ENCODE results near the gene BUD13. TPM values are rescaled to one million over a fixed set of nuclear protein-coding genes. Genes with fewer than 3 reads are reported as not detected.

Gene BUD13
- total RNA-seq, 4 donors from 2014 or later = 12.1 to 18.7 (median 16.2) TPM

DNA sequence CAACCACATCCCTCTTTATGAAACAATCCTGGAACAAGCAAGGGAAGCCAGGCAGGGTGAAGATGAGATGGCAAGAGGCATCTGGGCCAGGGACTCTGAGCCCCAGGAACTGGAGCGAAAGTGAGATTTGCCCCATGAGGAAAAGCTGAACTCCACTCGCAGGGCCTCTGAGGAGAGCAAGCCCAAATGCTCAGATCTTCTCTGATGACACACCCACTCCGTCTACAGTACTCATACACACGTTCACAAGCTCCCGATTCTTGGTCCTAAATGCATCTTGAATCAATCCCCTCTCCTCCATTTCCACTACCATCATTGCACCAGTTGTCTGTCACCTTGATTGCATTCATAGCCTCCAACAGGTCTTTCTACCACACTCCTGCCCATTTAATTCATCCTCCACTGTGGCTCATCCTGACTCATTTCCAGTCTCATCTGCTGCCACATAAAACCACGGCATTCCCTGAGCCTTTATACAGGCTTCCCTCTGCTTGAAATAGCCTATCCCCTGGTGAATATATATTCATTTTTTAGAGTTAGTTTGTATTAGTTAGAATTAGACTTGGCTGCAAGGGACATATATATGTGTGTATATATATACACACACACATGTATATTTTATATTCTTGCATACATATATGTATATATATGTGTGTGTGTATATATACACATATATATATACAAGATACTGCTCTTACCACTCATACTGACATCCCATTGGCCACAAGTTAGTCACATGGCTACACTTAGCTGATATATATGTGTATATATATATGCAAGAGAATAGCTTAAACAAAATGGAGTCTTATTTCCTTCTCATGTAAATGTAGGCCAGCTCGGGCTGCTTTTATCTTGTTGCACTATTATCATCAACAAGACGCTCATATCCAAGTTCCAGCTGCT lies 20.3 kb upstream of the BUD13 start:
- no peaks in the 10 kb centered on the region for H3K4me1 ChIP-seq
- intact Hi-C loops (cut with DNase I; ENCODE audit: low total_unique reads) = loop anchor here (10.0 kb wide), 1 partner anchor 432 kb away; no protein-coding TSS in a partner anchor
- no peaks in the 10 kb centered on the region for H3K9me3 ChIP-seq
- no peaks in the 10 kb centered on the region for H3K27me3 ChIP-seq
- H3K27ac ChIP-seq = no peak overlapping the region
- no peak overlapping the region for H3K4me3 ChIP-seq
- no peaks in the 10 kb centered on the region for H3K36me3 ChIP-seq
- no peak for TF ChIP-seq POLR2A (IDR thresholded peaks at IDR 0.05)
- TF ChIP-seq, protein P1, sequence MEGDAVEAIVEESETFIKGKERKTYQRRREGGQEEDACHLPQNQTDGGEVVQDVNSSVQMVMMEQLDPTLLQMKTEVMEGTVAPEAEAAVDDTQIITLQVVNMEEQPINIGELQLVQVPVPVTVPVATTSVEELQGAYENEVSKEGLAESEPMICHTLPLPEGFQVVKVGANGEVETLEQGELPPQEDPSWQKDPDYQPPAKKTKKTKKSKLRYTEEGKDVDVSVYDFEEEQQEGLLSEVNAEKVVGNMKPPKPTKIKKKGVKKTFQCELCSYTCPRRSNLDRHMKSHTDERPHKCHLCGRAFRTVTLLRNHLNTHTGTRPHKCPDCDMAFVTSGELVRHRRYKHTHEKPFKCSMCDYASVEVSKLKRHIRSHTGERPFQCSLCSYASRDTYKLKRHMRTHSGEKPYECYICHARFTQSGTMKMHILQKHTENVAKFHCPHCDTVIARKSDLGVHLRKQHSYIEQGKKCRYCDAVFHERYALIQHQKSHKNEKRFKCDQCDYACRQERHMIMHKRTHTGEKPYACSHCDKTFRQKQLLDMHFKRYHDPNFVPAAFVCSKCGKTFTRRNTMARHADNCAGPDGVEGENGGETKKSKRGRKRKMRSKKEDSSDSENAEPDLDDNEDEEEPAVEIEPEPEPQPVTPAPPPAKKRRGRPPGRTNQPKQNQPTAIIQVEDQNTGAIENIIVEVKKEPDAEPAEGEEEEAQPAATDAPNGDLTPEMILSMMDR (IDR thresholded peaks at IDR 0.05) = no peak
- no peak for DNase-seq

DNA sequence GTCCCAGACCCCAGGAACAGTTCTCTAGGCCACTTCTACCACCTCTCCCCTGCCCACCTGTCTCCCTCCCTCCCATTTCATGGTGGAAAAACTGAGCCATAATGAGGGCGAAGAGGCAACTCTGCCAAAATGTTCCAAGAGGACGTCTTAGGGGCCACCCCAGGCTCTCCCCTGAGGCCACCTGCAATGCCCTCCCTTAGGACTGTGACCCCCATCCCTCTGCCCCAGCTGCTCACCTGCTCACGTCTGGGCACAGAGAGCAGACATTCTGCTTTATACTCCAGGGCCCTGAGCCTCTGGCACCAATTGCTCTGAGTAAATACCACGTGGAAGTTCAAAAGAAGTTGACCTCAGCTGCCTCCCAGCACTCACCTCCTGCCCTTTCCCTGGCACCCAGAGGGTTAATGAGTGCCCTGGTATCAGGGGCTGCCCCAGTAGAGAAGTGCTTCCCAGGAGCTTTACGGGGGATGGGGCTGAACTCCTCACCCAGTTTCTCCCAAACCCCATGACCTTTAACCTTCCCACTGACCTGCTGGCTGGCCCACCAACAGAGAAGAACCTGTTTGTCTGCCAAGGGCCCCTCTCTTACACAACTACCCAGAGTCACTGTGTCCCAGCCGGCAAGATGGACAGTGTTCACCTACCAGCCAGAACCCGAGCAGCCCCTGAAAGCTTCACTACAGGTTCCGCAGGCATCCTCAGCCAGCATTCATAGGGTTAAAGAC lies 19.5 kb upstream of the BUD13 start:
- Histone ChIP-seq H3K9me3 (no peaks in the 10 kb centered on the region), H3K27me3 (no peaks in the 10 kb centered on the region), H3K4me1 (no peaks in the 10 kb centered on the region), H3K4me3 (no peak overlapping the region), H3K36me3 (no peaks in the 10 kb centered on the region), H3K27ac (no peak overlapping the region)
- intact Hi-C loops (cut with DNase I; ENCODE audit: low total_unique reads) = loop anchor here (10.0 kb wide), 1 partner anchor 432 kb away; no protein-coding TSS in a partner anchor
- DNase-seq = no peak
- TF ChIP-seq, protein P1 (IDR thresholded peaks at IDR 0.05) = no peak
- TF ChIP-seq POLR2A (IDR thresholded peaks at IDR 0.05) = no peak

DNA sequence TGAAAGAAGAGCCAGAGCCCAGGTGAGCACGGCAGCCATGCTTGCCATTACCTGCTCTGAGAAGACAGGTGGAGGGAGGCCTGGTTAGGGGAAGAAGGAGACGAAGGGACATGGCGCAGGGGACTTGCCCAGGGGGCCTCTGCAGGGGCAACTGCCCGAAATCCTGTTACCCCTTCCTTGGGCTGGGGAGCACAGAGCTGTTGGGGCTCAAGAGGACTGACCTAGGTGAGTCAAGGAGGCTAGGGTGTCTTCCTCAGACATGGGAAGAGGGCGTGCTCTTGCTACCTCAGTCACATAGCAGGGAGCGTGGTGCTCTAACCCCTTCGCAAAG lies 19.0 kb upstream of the BUD13 start, which contains the start of gene APOA5:
TSS of gene APOA5 (minus strand) at position 67 of the 331 bp plus-strand sequence. CDS start at position 48, 19 bp downstream.
- TF ChIP-seq, protein P1 (IDR thresholded peaks at IDR 0.05) = no peak
- H3K27ac ChIP-seq = no peak within 1 kb of the TSS
- H3K4me1 ChIP-seq = peaks cover 4% of the 10 kb centered on the region in 2 donors
- intact Hi-C loops (cut with DNase I; ENCODE audit: low total_unique reads) = loop anchor here (10.0 kb wide), 1 partner anchor 433 kb away; no protein-coding TSS in a partner anchor
- H3K36me3 ChIP-seq = no peaks in the 10 kb centered on the region
- H3K27me3 ChIP-seq = no peaks in the 10 kb centered on the region
- no peaks in the 10 kb centered on the region for H3K9me3 ChIP-seq
- no peak within 1 kb of the TSS for H3K4me3 ChIP-seq
- no peak for DNase-seq

DNA sequence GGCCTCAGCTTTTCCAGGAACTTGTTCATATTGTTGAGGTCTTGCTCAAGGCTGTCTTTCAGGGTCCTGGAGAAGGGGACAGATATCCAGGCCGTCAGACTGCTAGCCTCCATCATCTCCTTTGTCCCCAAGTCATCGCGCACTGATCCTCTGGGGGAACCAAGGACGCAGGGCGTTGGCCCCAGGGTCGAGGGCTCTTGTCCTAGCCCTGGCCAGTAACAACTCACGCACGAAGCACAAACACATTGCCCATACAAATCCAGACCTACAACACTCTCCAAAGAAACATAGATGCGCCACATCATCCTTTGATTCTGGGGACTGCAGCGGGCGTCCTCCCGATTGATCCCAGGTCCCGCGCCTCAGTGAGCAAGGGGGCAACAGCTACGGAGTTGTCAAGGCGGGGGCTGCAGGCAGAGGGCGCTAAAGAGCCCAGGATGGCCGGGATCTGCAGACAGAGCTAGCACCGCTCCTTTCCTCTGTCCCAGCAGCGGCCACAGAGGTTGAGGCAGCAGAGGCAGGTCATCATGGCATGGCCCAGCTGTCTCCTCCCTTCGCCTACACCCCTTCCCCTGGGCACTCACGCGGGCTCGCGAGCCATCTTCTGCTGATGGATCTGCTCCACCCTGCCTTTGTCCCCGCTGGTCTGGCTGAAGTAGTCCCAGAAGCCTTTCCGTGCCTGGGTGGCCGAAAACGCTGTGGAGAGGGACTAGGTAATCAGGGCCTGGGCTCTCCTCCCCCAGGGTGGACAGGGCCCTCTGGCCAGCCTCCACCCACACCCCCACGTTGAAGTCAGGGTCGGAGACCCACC lies 18.4 kb upstream of the BUD13 start:
- Histone ChIP-seq H3K36me3 (no peaks in the 10 kb centered on the region), H3K27me3 (no peaks in the 10 kb centered on the region), H3K27ac (no peak overlapping the region), H3K4me3 (no peak overlapping the region), H3K9me3 (no peaks in the 10 kb centered on the region), H3K4me1 (peaks cover 7 to 10% of the 10 kb centered on the region in 2 donors)
- intact Hi-C loops (cut with DNase I; ENCODE audit: low total_unique reads) = loop anchor here (10.0 kb wide), 1 partner anchor 434 kb away; no protein-coding TSS in a partner anchor
- peak; percentile 64 to 69 for DNase-seq
- TF ChIP-seq, protein P1 (IDR thresholded peaks at IDR 0.05) = peak; percentile 78 to 90 (median 80)
- TF ChIP-seq POLR2A (IDR thresholded peaks at IDR 0.05) = no peak

Data from uterus (tissue), 4 donors.